H1 (cell line): ENCODE measurements around the gene CUX1. TPM values are rescaled to one million over a fixed set of nuclear protein-coding genes. Genes with fewer than 3 reads are reported as not detected.

Experiments
- CTCF ChIA-PET: fragments of 300-600 bp; sonication (Branson Sonifier 250); formaldehyde crosslinking; loops from one replicate; lab custom pipeline; 2021; ENCODE audit not compliant: partially characterized antibody; lab: Charles Lee
- POLR2A ChIA-PET: fragments of 300-600 bp; sonication (Branson Sonifier 250); formaldehyde crosslinking; loops from one replicate; lab custom pipeline; 2021; ENCODE audit warnings: inconsistent platforms; ENCODE audit not compliant: partially characterized antibody; lab: Charles Lee
- DNase-seq, 2 experiments: peaks; one replicate each; pipeline versions ENCODE4 v3.0.0 to v3.0.0-alpha.2; 2010 to 2022; ENCODE audit warnings: low spot score in 2 of 2, low read depth in 1 of 2, mixed read lengths in 1 of 2
- FAIRE-seq: peaks from 2 replicates; lab custom pipeline; 2011; peaks lifted over from hg19 to GRCh38; lab: Jason Lieb, UNC
- H2AFZ ChIP-seq: 2 replicates; pipeline ENCODE4 v1.8.1; 2012; ENCODE audit warnings: low read length, inconsistent platforms
- H2AK5ac ChIP-seq: 2 replicates; pipeline ENCODE4 v1.6.1; 2013; ENCODE audit warnings: low read depth, low read length
- H2BK120ac ChIP-seq: replicated peaks from 2 replicates; pipeline ENCODE3; 2013; ENCODE audit warnings: low read depth, low read length, inconsistent platforms
- H2BK12ac ChIP-seq: 2 replicates; pipeline ENCODE4 v1.6.1; 2013; ENCODE audit warnings: low read depth, low read length
- H2BK15ac ChIP-seq: 2 replicates; pipeline ENCODE4 v1.6.1; 2013; ENCODE audit warnings: low read length
- H2BK20ac ChIP-seq: 2 replicates; pipeline ENCODE4 v1.6.1; 2013; ENCODE audit warnings: low read length
- H2BK5ac ChIP-seq: 2 replicates; pipeline ENCODE4 v1.6.1; 2013; ENCODE audit warnings: low read depth, low read length
- H3K14ac ChIP-seq: 2 replicates; pipeline ENCODE4 v1.6.1; 2013; ENCODE audit warnings: inconsistent platforms; ENCODE audit not compliant: insufficient read length
- H3K18ac ChIP-seq: 2 replicates; pipeline ENCODE4 v1.6.1; 2013; ENCODE audit warnings: low read length; ENCODE audit errors: extremely low read depth
- H3K23ac ChIP-seq: 2 replicates; pipeline ENCODE4 v1.6.1; 2013; ENCODE audit warnings: inconsistent platforms; ENCODE audit not compliant: insufficient read length
- H3K23me2 ChIP-seq: 2 replicates; pipeline ENCODE4 v1.6.1; 2013; ENCODE audit warnings: low read depth, low read length
- H3K27ac ChIP-seq: 2 replicates; pipeline ENCODE4 v1.6.1; 2011; ENCODE audit warnings: low read depth, low read length, inconsistent platforms
- H3K27me3 ChIP-seq, 4 experiments: replicated peaks in 1 of 4; 1 replicate in 1 of 4; 2 replicates in 3 of 4; pipeline versions ENCODE4 v1.6.1 to v1.8.1; 2011 to 2013; ENCODE audit warnings: low read length in 3 of 4, mild to moderate bottlenecking in 3 of 4, inconsistent platforms in 2 of 4, mixed read lengths in 2 of 4, moderate library complexity in 1 of 4; ENCODE audit not compliant: control insufficient read depth in 3 of 4, insufficient read depth in 3 of 4; ENCODE audit errors: extremely low read depth in 1 of 4
- H3K36me3 ChIP-seq, 4 experiments: 2 replicates each; pipeline versions ENCODE4 v1.6.1 to v1.8.1; 2011 to 2013; ENCODE audit warnings: mild to moderate bottlenecking in 4 of 4, low read length in 3 of 4, moderate library complexity in 2 of 4, control low read depth in 1 of 4, inconsistent platforms in 1 of 4; ENCODE audit not compliant: insufficient read depth in 4 of 4, control insufficient read depth in 2 of 4
- H3K4ac ChIP-seq: replicated peaks from 2 replicates; pipeline ENCODE3; 2013; ENCODE audit warnings: low read length, low read depth, mixed read lengths, inconsistent platforms; ENCODE audit not compliant: insufficient read length
- H3K4me1 ChIP-seq, 4 experiments: replicated peaks in 1 of 4; 1 replicate in 1 of 4; 2 replicates in 3 of 4; pipeline versions ENCODE4 v1.6.1 to v1.8.1; 2011 to 2013; ENCODE audit warnings: low read length in 3 of 4, inconsistent platforms in 2 of 4, mixed read lengths in 1 of 4; ENCODE audit not compliant: insufficient read depth in 4 of 4, control insufficient read depth in 3 of 4
- H3K4me2 ChIP-seq, 2 experiments: 2 replicates each; pipeline versions ENCODE4 v1.6.1 to v1.8.1; 2011 to 2013; ENCODE audit warnings: low read depth in 2 of 2, low read length in 2 of 2, control low read depth in 1 of 2, inconsistent platforms in 1 of 2, mild to moderate bottlenecking in 1 of 2; ENCODE audit not compliant: insufficient read depth in 1 of 2
- H3K4me3 ChIP-seq, 4 experiments: fragments of 200-600, 300-600 bp in 1 of 4; sonication (generic), shearing (Covaris generic), sonication (Bioruptor Twin) in 1 of 4; 2 replicates each; pipeline versions ENCODE4 v1.5.1 to v1.8.1; 2011 to 2016; ENCODE audit warnings: low read length in 4 of 4, low read depth in 3 of 4, control low read depth in 2 of 4, inconsistent platforms in 2 of 4, mild to moderate bottlenecking in 2 of 4, mixed read lengths in 1 of 4, moderate library complexity in 1 of 4; ENCODE audit not compliant: insufficient read depth in 2 of 4; ENCODE audit errors: extremely low read depth in 1 of 4
- H3K56ac ChIP-seq: replicated peaks from 2 replicates; pipeline ENCODE3; 2013; ENCODE audit warnings: low read depth, mild to moderate bottlenecking, mixed read lengths, low read length, inconsistent platforms; ENCODE audit not compliant: insufficient read length
- H3K79me1 ChIP-seq: 2 replicates; pipeline ENCODE4 v1.6.1; 2013; ENCODE audit warnings: low read depth, low read length, control low read depth
- H3K79me2 ChIP-seq, 2 experiments: 2 replicates each; pipeline versions ENCODE4 v1.6.1 to v1.8.1; 2012 to 2013; ENCODE audit warnings: low read length in 2 of 2, mild to moderate bottlenecking in 2 of 2, inconsistent platforms in 1 of 2; ENCODE audit not compliant: insufficient read depth in 2 of 2, control insufficient read depth in 1 of 2
- H3K9ac ChIP-seq, 4 experiments: replicated peaks in 1 of 4; 1 replicate in 1 of 4; 2 replicates in 3 of 4; pipeline versions ENCODE4 v1.6.1 to v1.8.1; 2011 to 2013; ENCODE audit warnings: low read depth in 3 of 4, low read length in 3 of 4, control low read depth in 2 of 4, mild to moderate bottlenecking in 2 of 4, moderate library complexity in 2 of 4, inconsistent platforms in 1 of 4; ENCODE audit errors: extremely low read depth in 1 of 4
- H3K9me3 ChIP-seq, 2 experiments: 2 replicates each; pipeline versions ENCODE4 v1.6.1 to v1.8.1; 2012 to 2013; ENCODE audit warnings: mild to moderate bottlenecking in 2 of 2, moderate library complexity in 2 of 2, control low read depth in 1 of 2, inconsistent platforms in 1 of 2, low read depth in 1 of 2, low read length in 1 of 2, mixed read lengths in 1 of 2; ENCODE audit not compliant: insufficient read depth in 2 of 2
- H4K20me1 ChIP-seq, 2 experiments: replicated peaks in 1 of 2; 2 replicates each; pipeline versions ENCODE3 to v1.8.1; 2011 to 2013; ENCODE audit warnings: inconsistent platforms in 2 of 2, low read length in 2 of 2, mild to moderate bottlenecking in 1 of 2; ENCODE audit not compliant: insufficient read depth in 2 of 2, control insufficient read depth in 1 of 2
- H4K5ac ChIP-seq: 2 replicates; pipeline ENCODE4 v1.6.1; 2013; ENCODE audit warnings: low read length, low read depth, mixed read lengths, inconsistent platforms; ENCODE audit not compliant: insufficient read length
- H4K8ac ChIP-seq: 2 replicates; pipeline ENCODE4 v1.8.0; 2013; ENCODE audit warnings: mild to moderate bottlenecking, moderate library complexity, low read length, inconsistent platforms; ENCODE audit not compliant: insufficient read depth; ENCODE audit errors: extremely low read depth
- H4K91ac ChIP-seq: replicated peaks from 2 replicates; pipeline ENCODE3; 2013; ENCODE audit warnings: low read length, mixed read lengths, inconsistent platforms; ENCODE audit not compliant: insufficient read length
- GABPA ChIP-seq: IDR thresholded peaks from 2 replicates; pipeline ENCODE4 v1.6.1; 2011; ENCODE audit warnings: mild to moderate bottlenecking, low read length, moderate library complexity, borderline replicate concordance; ENCODE audit not compliant: insufficient read depth
- HDAC2 ChIP-seq, 2 experiments: fragments of 300-600 bp in 1 of 2; sonication (generic) in 1 of 2; IDR thresholded peaks; 2 replicates each; pipeline ENCODE4 v1.6.1; 2011 to 2012; ENCODE audit warnings: low read depth in 2 of 2, low read length in 2 of 2, mild to moderate bottlenecking in 2 of 2, moderate library complexity in 2 of 2, borderline replicate concordance in 1 of 2, inconsistent platforms in 1 of 2
- KDM1A ChIP-seq: fragments of 200-600, 300-600 bp; sonication (generic); IDR thresholded peaks from 2 replicates; pipeline ENCODE4 v1.7.1; 2016; ENCODE audit warnings: mild to moderate bottlenecking, low read length, borderline replicate concordance
- WGBS, 2 experiments: shearing (Covaris generic) in 1 of 2; methylation state at CpG; one replicate each; pipeline versions ENCODE4 v1.1.6 to v1.1.7; 2013 to 2015; ENCODE audit warnings: low lambda C conversion rate in 2 of 2, mixed read lengths in 2 of 2, inconsistent platforms in 1 of 2, low coverage in 1 of 2, missing lambda C conversion rate in 1 of 2; ENCODE audit not compliant: insufficient replicate concordance in 2 of 2, insufficient coverage in 1 of 2, insufficient read length in 1 of 2; ENCODE audit errors: extremely low coverage in 1 of 2, missing lambda C conversion rate in 1 of 2; 5-methylcytosine and 5-hydroxymethylcytosine counted together
- polyA plus RNA-seq, 7 experiments: library from polyadenylated mRNA; depleted of rRNA in 3 of 7; stranded (reverse) in 5 of 7; unstranded in 2 of 7; fragments of >200 nt in 5 of 7; fragments of 200-250 nt in 2 of 7; gene quantifications; 1 replicate in 5 of 7; 2 replicates in 1 of 7; 4 replicates in 1 of 7; pipeline versions ENCODE4 v1.2.1 to v1.2.3, GENCODE V29; 2011 to 2013; ENCODE audit warnings: missing spikeins in 2 of 7, mixed read lengths in 2 of 7
- total RNA-seq: library from RNA; stranded (reverse); fragmentation: NEBNext Ultra II Directional; extraction: Animal tissue kit (Norgen Biotek cat#: 25700); gene quantifications from 2 replicates; pipeline ENCODE4 v1.2.1, GENCODE V29; 2021

The CUX1 gene
- total and polyA plus RNA-seq, 2 of the 8 experiments (the other 6 are each of a cell fraction or from before 2014, with no cell fraction given): 21.6 to 65.9 TPM

- Histone ChIP-seq H3K23me2 (peaks cover 15% of the 10 kb centered on the region; the same call in 1 of the 2 replicates), H3K56ac (no peak overlapping the region), H3K4me2 (no peak overlapping the region), H2BK12ac (no peak overlapping the region), H3K27ac (no peak overlapping the region), H3K4ac (no peak overlapping the region), H3K23ac (no peak overlapping the region), H2BK20ac (no peak overlapping the region), H2AFZ (no peak overlapping the region)
- ChIA-PET CTCF (interaction anchor here (0.6 to 4.4 kb wide), 9 partner anchors 9 to 102 kb away, joined by 3 to 29 read pairs (median 5); no protein-coding TSS in a partner anchor), POLR2A (interaction anchor here (1.3 to 1.4 kb wide), 2 partner anchors 33 to 102 kb away, joined by 3 read pairs; no protein-coding TSS in a partner anchor)
- TF ChIP-seq HDAC2 (IDR thresholded peaks at IDR 0.05; ENCODE audit: borderline replicate concordance in 1 of 2, low read depth in 2 of 2, low read length in 2 of 2): no peak
- no peak for TF ChIP-seq KDM1A
- TF ChIP-seq GABPA: no peak
- TF ChIP-seq, all 59 proteins: peak for 0
- no peak overlapping the region for H2AK5ac ChIP-seq
- H2BK120ac ChIP-seq: no peak overlapping the region
- H3K79me1 ChIP-seq: peaks cover 5% of the 10 kb centered on the region
- no peak for DNase-seq
- H3K79me2 ChIP-seq: no peaks in the 10 kb centered on the region
- peaks cover 8 to 31% of the 10 kb centered on the region in 2 experiments for H4K20me1 ChIP-seq
- peaks cover 0 to 6% (median 3%) of the 10 kb centered on the region in 4 experiments; a peak in 3 of 7 replicates for H3K27me3 ChIP-seq
- H4K8ac ChIP-seq: no peak overlapping the region
- no peak overlapping the region for H2BK15ac ChIP-seq
- no peak overlapping the region for H2BK5ac ChIP-seq
- H3K9me3 ChIP-seq: no peaks in the 10 kb centered on the region
- no peak overlapping the region for H3K4me3 ChIP-seq
- no peak overlapping the region for H3K14ac ChIP-seq
- 91% methylated on average over 9 of the region's 9 CpGs; no CpG with 5 or more reads in 1 of the 2 experiments for WGBS, 2 experiments
- no peaks in the 10 kb centered on the region for H3K36me3 ChIP-seq
- no peak overlapping the region for H3K9ac ChIP-seq
- peaks cover 2 to 24% (median 10%) of the 10 kb centered on the region in 4 experiments for H3K4me1 ChIP-seq
- H4K5ac ChIP-seq: no peak overlapping the region
- H3K18ac ChIP-seq: no peak overlapping the region
- FAIRE-seq: no peak
- H4K91ac ChIP-seq: no peak overlapping the region
These were observed 471.6 kb downstream of the CUX1 start for GRCh38 chr7:102289057-102289456.
